ENCODE measurements around the gene MIB1. TPM values are rescaled to one million over a fixed set of nuclear protein-coding genes. Genes with fewer than 3 reads are reported as not detected.
A peak's percentile ranks its signal among the peaks of the same experiment; 100 is the strongest.

The MIB1 gene
- total RNA-seq, 4 donors from 2014 or later: 24.9 to 31.7 (median 28.6) TPM

- no peak for TF ChIP-seq CTCF (IDR thresholded peaks at IDR 0.05)
These were observed 124.5 kb downstream of the MIB1 start for GRCh38 chr18:21865043-21865442.

GRCh38 chr18:21868770-21869169 lies 128.2 kb downstream of the MIB1 start:
- TF ChIP-seq CTCF (IDR thresholded peaks at IDR 0.05): no peak
- DNase-seq (ENCODE audit: low spot score) (no peak), ATAC-seq (ENCODE audit: low FRiP score) (no peak)

More at GRCh38 chr18:21865043-21865442, 124.5 kb downstream of the MIB1 start:
- no peak for ATAC-seq (ENCODE audit: low FRiP score)
- DNase-seq (ENCODE audit: low spot score): no peak

GRCh38 chr18:21889570-21889969 lies 149.0 kb downstream of the MIB1 start:
- TF ChIP-seq CTCF (IDR thresholded peaks at IDR 0.05): no peak
- DNase-seq (ENCODE audit: low spot score) (no peak), ATAC-seq (ENCODE audit: low FRiP score) (no peak)

- DNase-seq (ENCODE audit: low spot score) (no peak), ATAC-seq (ENCODE audit: low FRiP score) (no peak)
- no peak for TF ChIP-seq CTCF (IDR thresholded peaks at IDR 0.05)
These were observed 154.2 kb downstream of the MIB1 start for GRCh38 chr18:21894619-21895367.

GRCh38 chr18:21896732-21897336 lies 156.2 kb downstream of the MIB1 start:
- DNase-seq (ENCODE audit: low spot score) (no peak), ATAC-seq (ENCODE audit: low FRiP score) (peak; percentile 56)
- no peak for TF ChIP-seq CTCF (IDR thresholded peaks at IDR 0.05)

GRCh38 chr18:21897811-21898210 lies 157.2 kb downstream of the MIB1 start:
- TF ChIP-seq CTCF (IDR thresholded peaks at IDR 0.05): no peak
- ATAC-seq (ENCODE audit: low FRiP score) (peak; percentile 56), DNase-seq (ENCODE audit: low spot score) (no peak)

Measured in omental fat pad (tissue), 4 donors.